ENCODE data around the gene PCGF5. TPM values are rescaled to one million over a fixed set of nuclear protein-coding genes. Genes with fewer than 3 reads are reported as not detected.

PCGF5 gene
- total and polyA plus RNA-seq, 2 of the 8 experiments (the other 6 are each of a cell fraction or from before 2014, with no cell fraction given), result 5.8 to 8.4 TPM

DNA sequence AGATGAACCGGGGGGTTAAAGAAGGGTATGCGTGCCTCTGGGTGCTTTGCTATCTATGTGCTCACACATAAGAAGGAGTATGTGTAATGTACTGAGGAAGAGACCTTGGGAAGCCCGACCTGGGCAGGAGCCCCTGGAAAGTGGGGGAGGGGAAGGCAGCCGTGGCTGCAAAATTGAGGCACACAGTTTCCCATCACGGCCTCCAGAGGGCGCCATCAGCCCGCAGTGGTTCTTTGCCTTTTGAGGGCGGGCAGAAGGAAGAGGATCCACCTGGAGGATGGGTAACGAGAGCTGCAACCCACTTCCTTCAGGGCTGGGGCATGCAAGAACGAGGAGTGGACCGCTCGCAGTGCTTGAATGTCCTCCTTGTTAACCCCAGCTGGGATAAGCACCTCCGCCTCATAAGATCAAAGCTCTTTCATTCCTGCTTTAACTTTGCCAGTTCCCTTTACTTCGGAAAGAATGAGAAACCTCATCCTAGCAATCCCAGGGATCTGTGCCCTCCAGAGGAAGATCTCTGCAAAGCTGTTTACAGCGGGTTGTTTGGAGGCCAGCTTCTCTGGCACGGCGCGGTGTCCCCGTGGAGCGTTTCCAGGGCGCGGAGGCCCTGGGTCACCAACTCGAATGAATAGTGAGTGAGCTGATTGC is 77.9 kb downstream of the PCGF5 start (continued):
- TF ChIP-seq CTCF (IDR thresholded peaks at IDR 0.05; ENCODE audit: control extremely low read depth in 1 of 3, insufficient read depth in 1 of 3, low read depth in 1 of 3, low read length in 3 of 3), result peak; percentile 89 to 97 (median 95)
- peak; percentile 33; the same call in 1 of the 2 replicates for TF ChIP-seq TBP (IDR thresholded peaks at IDR 0.05; ENCODE audit: low read depth, low read length)
